GM19397 (cell line): ENCODE measurements around the gene APBA3.

ENCODE experiments used
- ATAC-seq: cut with Tn5 transposase; IDR thresholded peaks from one replicate; pipeline ENCODE4 v1.9.1; 2021; ENCODE audit warnings: mild to moderate bottlenecking, moderate library complexity; ENCODE audit not compliant: unreplicated experiment

APBA3 gene

GRCh38 chr19:3721887-3722442 is 39.5 kb downstream of the APBA3 start:
- no peak for ATAC-seq

GRCh38 chr19:3721131-3721886 is 40.2 kb downstream of the APBA3 start:
- ATAC-seq, result no peak

GRCh38 chr19:3720349-3720917 is 41.1 kb downstream of the APBA3 start:
- no peak for ATAC-seq

GRCh38 chr19:3719868-3720267 is 41.6 kb downstream of the APBA3 start:
- no peak for ATAC-seq

DNA sequence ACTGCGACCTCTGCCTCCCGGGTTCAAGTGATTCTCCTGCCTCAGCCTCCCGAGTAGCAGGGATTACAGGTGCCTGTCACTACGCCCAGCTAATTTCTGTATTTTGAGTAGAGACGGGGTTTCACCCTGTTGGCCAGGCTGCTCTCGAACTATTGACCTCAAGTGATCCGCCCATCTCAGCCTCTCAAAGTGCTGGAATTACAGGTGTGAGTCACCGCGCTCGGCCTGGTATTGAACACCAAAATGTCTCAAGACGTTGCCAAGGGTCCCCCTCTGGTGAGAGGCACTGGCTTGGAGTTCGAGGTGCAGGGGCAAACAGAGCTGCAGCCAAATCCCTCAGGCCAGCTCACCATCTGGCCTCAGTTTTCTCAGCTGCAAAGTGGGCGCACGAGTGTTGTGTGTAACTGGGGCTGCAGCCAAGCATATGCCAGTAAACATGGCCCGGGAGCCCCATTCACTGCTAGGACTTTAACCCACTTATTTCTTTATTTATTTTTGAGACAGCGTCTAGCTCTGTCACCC is 45.3 kb downstream of the APBA3 start:
- ATAC-seq, result no peak

- no peak for ATAC-seq
Measured at GRCh38 chr19:3712663-3713611, 48.6 kb downstream of the APBA3 start.

- no peak for ATAC-seq
Measured at GRCh38 chr19:3710265-3710812, 51.2 kb downstream of the APBA3 start.

DNA sequence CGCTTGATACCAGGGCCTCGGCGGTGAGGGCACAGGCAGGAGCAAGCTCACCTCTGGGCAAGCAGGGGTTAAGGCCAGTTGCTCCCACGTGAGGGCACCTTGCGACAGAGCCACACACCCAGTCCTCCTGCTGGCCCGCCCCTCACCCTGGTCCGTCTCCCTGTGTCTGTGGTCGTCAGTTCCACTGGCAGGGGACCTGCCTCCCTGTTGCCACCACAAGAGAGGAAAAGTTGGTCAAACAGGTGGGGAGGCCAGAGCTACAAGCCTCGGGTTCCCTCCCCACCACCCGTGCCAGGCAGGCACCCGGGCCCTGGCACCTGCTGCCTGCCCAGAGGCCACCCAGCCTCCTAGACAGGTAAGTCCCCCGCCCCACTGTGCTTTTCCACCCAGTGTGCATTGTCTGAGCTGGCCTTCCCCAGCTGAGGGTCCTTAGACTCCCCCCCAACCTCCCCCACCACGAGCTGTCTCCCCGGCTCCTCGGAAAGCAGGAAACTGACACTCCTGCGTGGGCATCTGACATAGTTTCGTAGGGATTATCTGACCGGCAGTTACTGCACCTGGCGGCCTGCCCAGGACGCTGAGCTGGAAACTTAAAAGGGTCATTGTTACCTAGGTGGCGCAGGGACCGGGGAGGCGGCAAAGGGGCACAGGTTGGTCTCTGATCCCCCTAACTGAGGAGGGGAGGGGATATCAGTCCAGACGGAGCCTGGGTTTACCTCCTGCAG is 53.1 kb downstream of the APBA3 start, which contains the start of gene TJP3:
Gene TJP3 (plus strand): TSS at position 178 of the 725 bp plus-strand sequence. CDS start 20,049 bp downstream, outside the sequence.
- no peak for ATAC-seq

- ATAC-seq, result no peak
Measured at GRCh38 chr19:3707868-3708206, 53.7 kb downstream of the APBA3 start.

- ATAC-seq, result no peak
Measured at GRCh38 chr19:3701200-3701599, 60.3 kb downstream of the APBA3 start.
